ENCODE data around the gene BCL2L14.
A peak's percentile ranks its signal among the peaks of the same experiment; 100 is the strongest.

BCL2L14 gene

GRCh38 chr12:12054993-12055392, 15.7 kb upstream of the BCL2L14 start:
- DNase-seq (ENCODE audit: low read depth, low spot score): no peak

- DNase-seq (ENCODE audit: low read depth, low spot score): no peak
Measured at GRCh38 chr12:12056951-12057350, 13.8 kb upstream of the BCL2L14 start.

GRCh38 chr12:12064596-12064995, 6.1 kb upstream of the BCL2L14 start:
- no peak for DNase-seq (ENCODE audit: low read depth, low spot score)

GRCh38 chr12:12068751-12069150, 2.0 kb upstream of the BCL2L14 start:
- DNase-seq (ENCODE audit: low read depth, low spot score): no peak

GRCh38 chr12:12069821-12070548, 754 bp upstream of the BCL2L14 start:
- no peak for DNase-seq (ENCODE audit: low read depth, low spot score)

- DNase-seq (ENCODE audit: low read depth, low spot score): no peak
Measured at GRCh38 chr12:12072064-12072760, 1.5 kb downstream of the BCL2L14 start.

- peak; percentile 27 for DNase-seq (ENCODE audit: low read depth, low spot score)
Measured at GRCh38 chr12:12079291-12079690, 8.6 kb downstream of the BCL2L14 start.

GRCh38 chr12:12081836-12082497, 11.2 kb downstream of the BCL2L14 start:
- peak; percentile 41 for DNase-seq (ENCODE audit: low read depth, low spot score)

GRCh38 chr12:12083688-12084087, 12.9 kb downstream of the BCL2L14 start:
- DNase-seq (ENCODE audit: low read depth, low spot score): peak; percentile 22

- DNase-seq (ENCODE audit: low read depth, low spot score): peak; percentile 15
Measured at GRCh38 chr12:12086362-12086761, 15.6 kb downstream of the BCL2L14 start.

- DNase-seq (ENCODE audit: low read depth, low spot score): peak; percentile 59
Measured at GRCh38 chr12:12086973-12087692, 16.4 kb downstream of the BCL2L14 start.

GRCh38 chr12:12087693-12088034, 16.9 kb downstream of the BCL2L14 start:
- DNase-seq (ENCODE audit: low read depth, low spot score): no peak

- no peak for DNase-seq (ENCODE audit: low read depth, low spot score)
Measured at GRCh38 chr12:12088147-12088546, 17.4 kb downstream of the BCL2L14 start.

- no peak for DNase-seq (ENCODE audit: low read depth, low spot score)
Measured at GRCh38 chr12:12088761-12089160, 18.0 kb downstream of the BCL2L14 start.

- no peak for DNase-seq (ENCODE audit: low read depth, low spot score)
Measured at GRCh38 chr12:12091071-12091470, 20.3 kb downstream of the BCL2L14 start.

- DNase-seq (ENCODE audit: low read depth, low spot score): peak; percentile 18
Measured at GRCh38 chr12:12091977-12092663, 21.4 kb downstream of the BCL2L14 start.

GRCh38 chr12:12094481-12094880, 23.7 kb downstream of the BCL2L14 start:
- no peak for DNase-seq (ENCODE audit: low read depth, low spot score)

- DNase-seq (ENCODE audit: low read depth, low spot score): no peak
Measured at GRCh38 chr12:12095021-12095420, 24.3 kb downstream of the BCL2L14 start.

- DNase-seq (ENCODE audit: low read depth, low spot score): no peak
Measured at GRCh38 chr12:12097891-12098690, 27.4 kb downstream of the BCL2L14 start.

GRCh38 chr12:12098691-12099015, 27.9 kb downstream of the BCL2L14 start:
- DNase-seq (ENCODE audit: low read depth, low spot score): no peak

- no peak for DNase-seq (ENCODE audit: low read depth, low spot score)
Measured at GRCh38 chr12:12099102-12099501, 28.4 kb downstream of the BCL2L14 start.
